Astrocyte (in vitro differentiated cells and primary cell): ENCODE results near the gene PAGR1. TPM values are rescaled to one million over a fixed set of nuclear protein-coding genes. Genes with fewer than 3 reads are reported as not detected.

ENCODE experiments used
- DNase-seq: peaks from one replicate; pipeline ENCODE4 v3.0.0-alpha.2; 2010; ENCODE audit warnings: low read depth
- FAIRE-seq: peaks from 2 replicates; lab custom pipeline; 2011; peaks lifted over from hg19 to GRCh38; lab: Jason Lieb, UNC
- H2AFZ ChIP-seq: 2 replicates; pipeline ENCODE4 v1.6.0; 2012; ENCODE audit warnings: low read depth, low read length, inconsistent platforms
- H3K27ac ChIP-seq: 2 replicates; pipeline ENCODE4 v1.5.1; 2011; ENCODE audit warnings: low read depth, low read length, inconsistent platforms
- H3K27me3 ChIP-seq: 2 replicates; pipeline ENCODE4 v1.6.0; 2011; ENCODE audit warnings: low read length, inconsistent platforms; ENCODE audit not compliant: insufficient read depth
- H3K36me3 ChIP-seq: 2 replicates; pipeline ENCODE4 v1.5.1; 2011; ENCODE audit warnings: low read length, inconsistent platforms; ENCODE audit not compliant: insufficient read depth
- H3K4me1 ChIP-seq: 2 replicates; pipeline ENCODE4 v1.5.1; 2011; ENCODE audit warnings: low read length, inconsistent platforms; ENCODE audit not compliant: insufficient read depth
- H3K4me2 ChIP-seq: 2 replicates; pipeline ENCODE4 v1.6.0; 2012; ENCODE audit warnings: low read length, inconsistent platforms
- H3K4me3 ChIP-seq: 2 replicates; pipeline ENCODE4 v1.5.1; 2011; ENCODE audit warnings: low read depth, mild to moderate bottlenecking, low read length, inconsistent platforms; ENCODE audit not compliant: insufficient read depth
- H3K79me2 ChIP-seq: 2 replicates; pipeline ENCODE4 v1.6.0; 2012; ENCODE audit warnings: mild to moderate bottlenecking, low read length, inconsistent platforms; ENCODE audit not compliant: insufficient read depth
- H3K9ac ChIP-seq: 2 replicates; pipeline ENCODE4 v1.6.0; 2012; ENCODE audit warnings: mild to moderate bottlenecking, low read length, inconsistent platforms
- H3K9me3 ChIP-seq: 2 replicates; pipeline ENCODE4 v1.5.1; 2012; ENCODE audit warnings: low read depth, mild to moderate bottlenecking, low read length, inconsistent platforms; ENCODE audit not compliant: insufficient read depth
- H4K20me1 ChIP-seq: 2 replicates; pipeline ENCODE4 v1.6.0; 2012; ENCODE audit warnings: low read length, inconsistent platforms; ENCODE audit not compliant: insufficient read depth
- H3K27ac Mint-ChIP-seq: one replicate; pipeline ENCODE4 v1.8.0; 2021; ENCODE audit warnings: mild to moderate bottlenecking, mixed read lengths; ENCODE audit not compliant: unreplicated experiment
- H3K27me3 Mint-ChIP-seq: one replicate; pipeline ENCODE4 v1.8.0; 2021; ENCODE audit warnings: low read depth, mixed read lengths; ENCODE audit not compliant: unreplicated experiment
- H3K36me3 Mint-ChIP-seq: one replicate; pipeline ENCODE4 v1.8.0; 2021; ENCODE audit warnings: low read depth, mixed read lengths; ENCODE audit not compliant: unreplicated experiment
- H3K4me1 Mint-ChIP-seq: one replicate; pipeline ENCODE4 v1.8.0; 2021; ENCODE audit warnings: low read depth, mixed read lengths; ENCODE audit not compliant: unreplicated experiment
- H3K4me3 Mint-ChIP-seq: one replicate; pipeline ENCODE4 v1.8.0; 2021; ENCODE audit warnings: mild to moderate bottlenecking, moderate library complexity, mixed read lengths; ENCODE audit not compliant: unreplicated experiment
- H3K9me3 Mint-ChIP-seq: one replicate; pipeline ENCODE4 v1.8.0; 2021; ENCODE audit warnings: mild to moderate bottlenecking, mixed read lengths; ENCODE audit not compliant: unreplicated experiment
- CTCF ChIP-seq: IDR thresholded peaks from 2 replicates; pipeline ENCODE4 v1.5.1; 2011; ENCODE audit warnings: low read depth, mild to moderate bottlenecking, inconsistent platforms, low read length, moderate library complexity; ENCODE audit not compliant: insufficient read depth
- EZH2 ChIP-seq: IDR thresholded peaks from 2 replicates; pipeline ENCODE4 v1.6.1; 2012; ENCODE audit warnings: mild to moderate bottlenecking, low read length, inconsistent platforms; ENCODE audit not compliant: insufficient read depth
- total RNA-seq: library from RNA; stranded (reverse); gene quantifications from 2 replicates; pipeline ENCODE4 v1.2.1, GENCODE V29; 2021

PAGR1 gene
- total RNA-seq, 1 donor from 2014 or later, result 20.8 TPM

GRCh38 chr16:29807426-29808218, 8.3 kb upstream of the PAGR1 start:
- Histone ChIP-seq H3K36me3 (peaks cover under 1% of the 10 kb centered on the region), H3K27ac (peak overlapping the region; percentile 68), H4K20me1 (peaks cover 34% of the 10 kb centered on the region), H3K4me3 (peak overlapping the region; percentile 77), H3K79me2 (peaks cover 34% of the 10 kb centered on the region), H3K4me1 (peaks cover 40% of the 10 kb centered on the region), H3K27me3 (no peaks in the 10 kb centered on the region), H3K9me3 (no peaks in the 10 kb centered on the region), H2AFZ (peak overlapping the region; percentile 14), H3K4me2 (peak overlapping the region; percentile 93), H3K9ac (peak overlapping the region; percentile 84)
- Mint-ChIP-seq H3K27me3 (no peaks in the 10 kb centered on the region), H3K36me3 (peaks cover 9% of the 10 kb centered on the region), H3K4me1 (peaks cover 32% of the 10 kb centered on the region), H3K4me3 (peak overlapping the region; percentile 91), H3K27ac (peak overlapping the region; percentile 63), H3K9me3 (no peaks in the 10 kb centered on the region)
- FAIRE-seq, result no peak
- TF ChIP-seq CTCF (peak; percentile 27), EZH2 (no peak)
- peak; percentile 89 for DNase-seq

DNA sequence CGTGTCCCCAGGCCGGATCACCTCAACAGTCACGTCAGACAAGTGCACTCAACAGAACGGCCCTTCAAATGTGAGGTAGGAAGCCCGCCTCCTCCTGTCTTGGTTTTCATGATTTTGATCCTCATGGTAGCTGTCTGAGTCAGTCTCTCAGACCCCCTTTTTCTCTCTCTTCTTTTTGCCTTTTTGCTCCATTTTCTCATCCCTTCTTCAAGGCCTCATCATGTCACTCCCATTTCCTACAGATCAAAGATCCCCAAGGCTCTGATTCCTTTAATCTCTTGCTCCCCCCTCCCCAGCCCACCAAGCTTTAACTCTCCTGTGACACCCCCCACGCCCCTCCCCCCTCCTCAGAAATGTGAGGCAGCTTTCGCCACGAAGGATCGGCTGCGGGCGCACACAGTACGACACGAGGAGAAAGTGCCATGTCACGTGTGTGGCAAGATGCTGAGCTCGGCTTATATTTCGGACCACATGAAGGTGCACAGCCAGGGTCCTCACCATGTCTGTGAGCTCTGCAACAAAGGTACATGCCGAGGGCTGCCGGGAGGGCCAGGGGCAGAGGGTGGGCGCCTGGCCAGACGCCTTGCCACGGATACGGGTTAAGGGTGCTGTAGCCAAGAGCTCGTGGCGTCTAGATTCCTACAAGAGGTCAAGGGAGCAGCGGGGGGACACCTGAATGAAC, 7.6 kb upstream of the PAGR1 start:
- Histone ChIP-seq H3K27ac (peak overlapping the region; percentile 68), H3K4me1 (peaks cover 40% of the 10 kb centered on the region), H3K4me2 (peak overlapping the region; percentile 93), H3K79me2 (peaks cover 34% of the 10 kb centered on the region), H3K9ac (peak overlapping the region; percentile 84), H4K20me1 (peaks cover 34% of the 10 kb centered on the region), H3K9me3 (no peaks in the 10 kb centered on the region), H3K4me3 (peak overlapping the region; percentile 77), H3K27me3 (no peaks in the 10 kb centered on the region), H3K36me3 (no peaks in the 10 kb centered on the region), H2AFZ (no peak overlapping the region)
- no peaks in the 10 kb centered on the region for H3K27me3 Mint-ChIP-seq
- no peak for TF ChIP-seq CTCF
- TF ChIP-seq EZH2, result no peak
- FAIRE-seq (no peak), DNase-seq (no peak)
- H3K4me3 Mint-ChIP-seq, result peak overlapping the region; percentile 91
- peaks cover 32% of the 10 kb centered on the region for H3K4me1 Mint-ChIP-seq
- peaks cover 9% of the 10 kb centered on the region for H3K36me3 Mint-ChIP-seq
- peak overlapping the region; percentile 63 for H3K27ac Mint-ChIP-seq
- no peaks in the 10 kb centered on the region for H3K9me3 Mint-ChIP-seq
